C1 segment of cervical spinal cord (tissue), 14 donors: ENCODE measurements around the gene BCAS3.

ENCODE experiments used
- DNase-seq, 14 donors: peaks; one replicate each; lab custom pipeline; 2025; lab: John Stamatoyannopoulos, UW

The BCAS3 gene

DNA sequence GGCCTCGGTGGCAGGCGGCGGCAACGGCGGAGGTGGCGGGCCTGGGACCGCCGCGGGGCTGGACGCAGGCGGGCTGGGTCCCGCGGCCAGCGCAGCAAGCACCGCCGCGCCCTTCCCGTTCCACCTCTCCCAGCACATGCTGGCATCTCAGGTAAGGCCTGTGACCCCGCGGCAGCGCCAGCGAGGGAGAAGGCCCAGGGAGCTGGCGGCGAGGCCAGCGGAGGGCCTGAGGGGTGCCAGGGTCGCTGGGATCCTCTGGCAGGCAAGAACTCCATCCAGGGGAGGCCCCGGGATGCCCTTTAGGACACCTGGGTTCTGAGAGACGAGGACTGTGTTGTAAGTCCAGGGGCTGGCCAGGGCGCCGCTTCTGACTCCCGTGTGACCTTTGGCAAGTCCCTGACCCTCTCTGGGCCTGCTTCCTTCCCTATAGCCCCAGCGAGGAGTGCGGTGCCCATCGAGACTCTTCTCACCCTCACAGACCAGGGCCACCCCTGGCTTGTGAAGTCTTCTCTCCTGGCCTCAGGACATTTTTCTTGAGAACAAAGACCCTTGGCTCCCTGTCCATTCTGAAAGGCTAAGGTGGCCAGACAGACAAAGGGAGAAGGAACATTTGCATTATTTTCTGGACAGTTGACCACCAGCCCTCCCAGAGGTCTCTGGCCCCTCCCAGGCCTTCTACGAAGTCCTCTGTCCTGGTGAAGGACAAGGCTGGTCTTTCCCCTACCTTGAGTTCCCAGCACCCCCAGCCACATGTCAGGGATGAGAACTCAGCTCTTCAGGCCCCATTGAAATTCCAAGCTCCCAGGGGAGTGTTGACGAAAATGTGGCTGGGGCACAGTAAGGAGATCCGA, 728.3 kb downstream of the BCAS3 start:
- DNase-seq, result no peak

DNA sequence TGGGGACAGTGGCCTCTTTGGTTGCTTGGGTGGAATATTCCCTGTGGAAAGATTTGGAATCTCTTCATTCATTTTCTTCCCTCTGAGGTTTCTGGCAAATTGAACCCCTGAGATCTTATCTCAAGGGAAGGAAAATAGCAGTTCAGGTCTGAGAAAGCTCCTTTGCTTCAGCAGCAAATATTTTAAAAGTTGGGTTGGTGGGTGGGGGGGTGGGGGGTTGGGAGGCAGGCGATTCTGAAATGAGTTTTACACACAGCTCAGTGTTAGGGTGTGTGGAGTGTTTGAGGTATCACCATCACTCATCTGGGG, 728.8 kb downstream of the BCAS3 start:
- no peak for DNase-seq

DNA sequence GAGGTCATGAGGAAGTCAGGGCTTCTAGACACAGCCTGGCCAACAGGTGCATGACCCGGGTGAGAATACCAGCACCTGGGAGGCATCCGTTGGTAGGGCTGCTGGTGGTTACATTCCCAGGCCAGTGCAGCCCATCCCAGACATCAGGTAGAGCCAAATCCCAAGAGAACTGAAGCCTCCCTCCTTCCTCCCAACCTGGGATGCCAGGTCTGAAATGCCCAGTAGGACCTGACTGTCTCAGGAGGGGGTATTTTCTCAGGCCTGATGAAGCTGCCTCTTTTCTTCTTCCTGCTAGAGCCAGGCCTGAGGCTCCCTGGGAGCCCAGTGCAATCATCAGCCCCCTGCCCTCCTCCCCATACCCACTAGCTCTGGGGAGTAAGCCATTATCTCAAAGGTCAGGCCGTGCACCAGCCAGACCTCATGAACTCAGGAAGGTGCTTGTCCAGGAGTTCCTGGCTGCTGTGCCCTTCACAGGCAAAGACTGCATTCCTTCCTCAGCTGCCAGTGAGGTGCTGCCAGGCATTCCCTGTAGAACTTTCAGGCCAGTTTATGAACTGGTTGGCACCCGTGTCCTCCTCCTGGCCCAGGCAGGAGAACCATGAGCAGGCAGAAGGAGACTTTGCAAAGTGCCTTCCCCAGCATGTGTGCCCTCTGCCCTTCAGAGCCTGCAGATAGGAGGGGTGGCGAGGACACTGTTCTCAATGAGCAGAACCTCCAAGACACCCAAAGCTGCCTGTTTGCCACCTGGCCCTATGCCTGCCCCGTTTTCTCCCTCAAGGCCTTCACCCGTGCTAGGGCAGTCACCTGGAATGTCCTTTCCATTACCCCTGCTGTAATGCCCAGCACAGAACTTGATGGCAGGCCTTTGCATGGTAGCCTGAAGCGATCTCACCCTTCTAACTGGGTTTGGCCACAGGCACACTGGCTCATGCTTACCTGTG, 729.6 kb downstream of the BCAS3 start:
- no peak for DNase-seq

DNA sequence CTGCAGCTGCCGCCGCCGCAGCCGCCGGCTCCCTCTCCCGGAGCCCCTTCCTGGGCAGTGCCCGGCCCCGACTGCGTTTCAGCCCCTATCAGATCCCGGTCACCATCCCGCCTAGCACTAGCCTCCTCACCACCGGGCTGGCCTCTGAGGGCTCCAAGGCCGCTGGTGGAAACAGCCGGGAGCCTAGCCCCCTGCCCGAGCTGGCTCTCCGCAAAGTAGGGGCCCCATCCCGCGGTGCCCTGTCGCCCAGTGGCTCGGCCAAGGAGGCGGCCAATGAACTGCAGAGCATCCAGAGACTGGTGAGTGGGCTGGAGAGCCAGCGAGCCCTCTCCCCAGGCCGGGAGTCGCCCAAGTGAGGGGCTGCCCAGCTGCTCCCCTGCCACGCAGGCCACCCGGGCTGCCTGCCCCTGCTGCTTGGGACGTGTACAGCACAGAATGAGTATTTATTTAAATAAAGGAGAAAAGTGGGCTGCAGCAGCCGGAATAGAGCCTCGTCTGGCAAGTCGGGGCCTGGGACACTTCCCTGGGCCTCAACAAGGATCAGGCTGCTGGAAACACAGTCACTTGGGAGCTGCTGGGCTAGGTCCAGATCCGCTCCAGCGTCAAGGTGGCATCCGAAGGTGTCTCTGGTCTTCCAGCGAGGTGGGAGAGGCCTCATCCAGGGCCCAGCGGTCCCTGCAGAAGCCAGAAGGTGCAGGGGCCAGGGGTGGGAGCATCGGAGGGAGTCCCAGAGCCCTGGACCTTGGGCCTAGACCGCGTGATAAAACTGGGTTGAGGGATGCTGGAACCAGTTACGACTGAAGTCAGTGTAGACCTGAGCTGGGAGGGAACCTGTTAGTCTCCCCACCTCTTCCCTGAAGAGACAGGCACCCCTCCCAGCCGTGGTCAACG, 730.7 kb downstream of the BCAS3 start:
- DNase-seq, result no peak

DNA sequence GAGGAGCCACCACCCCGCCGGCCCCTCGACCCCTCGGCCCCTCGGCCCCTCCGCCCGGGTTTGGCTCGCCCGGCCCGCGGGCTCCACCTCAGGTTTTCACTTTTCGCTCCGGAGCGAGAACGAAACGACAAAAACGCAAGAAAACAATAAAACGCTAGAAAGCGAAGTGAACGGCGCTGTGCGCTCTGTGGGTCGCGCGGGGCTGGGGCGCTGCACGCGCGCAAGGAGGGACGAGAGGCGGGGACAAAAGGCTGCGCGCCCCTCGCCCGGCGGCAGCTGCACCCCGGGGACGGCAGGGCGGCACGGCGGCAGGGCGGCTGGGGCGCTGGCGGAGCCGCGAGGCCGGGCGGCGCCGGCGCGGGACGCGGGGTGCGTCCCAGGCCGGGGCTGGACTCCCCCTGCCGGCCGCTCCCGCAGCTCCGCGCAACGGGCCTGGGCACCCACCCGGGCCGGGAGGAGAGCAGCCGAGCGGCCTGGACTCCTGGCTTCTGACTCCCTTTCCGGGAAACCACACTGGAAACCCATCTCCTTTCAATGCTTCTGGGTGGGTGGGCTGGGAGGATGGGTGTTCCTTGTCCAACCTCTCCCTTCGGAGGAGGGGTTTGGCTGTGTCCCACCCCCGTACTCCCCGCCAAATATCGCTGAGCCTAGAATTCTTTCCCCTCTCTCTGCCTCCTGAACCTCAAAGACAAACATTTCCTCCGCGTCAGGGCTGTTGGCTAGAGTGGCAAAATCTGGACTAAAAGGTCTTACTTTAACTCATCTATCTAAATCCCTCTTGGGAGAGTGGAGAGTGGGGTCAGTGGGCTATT, 731.9 kb downstream of the BCAS3 start:
- DNase-seq, result peak in 7 of 14 donors; percentile 10 to 53 (median 25)

DNA sequence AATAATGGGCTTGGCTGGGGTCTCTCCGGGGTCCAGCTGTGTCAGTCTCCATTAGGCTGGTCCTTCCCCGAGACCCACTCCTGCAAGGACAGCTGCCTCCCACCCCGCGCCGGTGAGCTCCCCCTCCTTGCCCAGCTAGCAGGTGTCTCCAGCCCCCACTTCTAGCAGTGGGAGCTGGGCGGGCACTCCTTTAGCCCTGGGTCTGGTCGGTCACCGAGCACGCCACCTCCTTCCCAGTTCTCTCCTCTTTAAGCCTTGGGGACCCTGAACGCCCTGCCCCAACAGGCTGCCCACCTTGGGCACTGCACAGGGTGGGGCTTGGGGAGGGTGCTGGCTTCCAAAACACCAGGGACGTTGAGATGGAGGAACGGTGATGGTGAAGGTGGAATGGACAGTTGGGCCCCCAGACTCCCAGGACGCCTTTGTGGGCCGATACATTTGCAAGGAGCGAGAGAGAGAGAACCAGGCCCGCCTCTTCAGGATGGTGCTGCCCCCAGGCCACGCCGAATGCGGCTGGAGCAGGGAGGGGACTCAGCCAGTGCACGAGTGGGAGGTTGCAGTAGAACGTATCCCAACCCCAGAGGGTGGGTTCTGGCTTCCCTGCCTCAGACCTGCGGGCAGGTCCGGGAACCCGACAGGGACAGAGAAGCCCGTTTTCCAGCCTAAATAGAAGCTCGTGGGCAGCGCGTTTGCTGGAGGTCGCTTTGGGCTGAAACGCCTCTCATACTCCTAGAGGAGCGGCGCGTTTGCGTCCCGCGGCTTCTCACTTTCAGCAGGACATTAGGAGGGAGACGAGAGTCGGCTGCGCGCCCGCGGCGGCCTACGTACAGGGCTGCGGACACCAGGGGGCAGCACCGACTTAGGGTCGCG, 732.7 kb downstream of the BCAS3 start:
- peak in 10 of 14 donors; percentile 11 to 76 (median 42) for DNase-seq

DNA sequence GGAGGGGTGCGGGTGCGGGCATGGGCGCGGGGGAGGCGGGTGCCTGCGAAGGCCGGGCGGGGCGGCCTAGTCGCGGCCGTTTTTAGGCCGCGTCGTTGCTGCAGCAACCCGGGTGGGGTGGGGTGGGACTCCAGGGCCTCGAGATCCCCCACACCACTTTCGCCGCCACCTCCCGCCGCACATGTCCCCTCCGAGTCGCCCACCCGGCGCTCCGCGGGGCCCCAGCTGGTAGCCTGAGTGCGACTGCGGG, 733.3 kb downstream of the BCAS3 start:
- DNase-seq, result peak in 1 of 14 donors; percentile 72

DNA sequence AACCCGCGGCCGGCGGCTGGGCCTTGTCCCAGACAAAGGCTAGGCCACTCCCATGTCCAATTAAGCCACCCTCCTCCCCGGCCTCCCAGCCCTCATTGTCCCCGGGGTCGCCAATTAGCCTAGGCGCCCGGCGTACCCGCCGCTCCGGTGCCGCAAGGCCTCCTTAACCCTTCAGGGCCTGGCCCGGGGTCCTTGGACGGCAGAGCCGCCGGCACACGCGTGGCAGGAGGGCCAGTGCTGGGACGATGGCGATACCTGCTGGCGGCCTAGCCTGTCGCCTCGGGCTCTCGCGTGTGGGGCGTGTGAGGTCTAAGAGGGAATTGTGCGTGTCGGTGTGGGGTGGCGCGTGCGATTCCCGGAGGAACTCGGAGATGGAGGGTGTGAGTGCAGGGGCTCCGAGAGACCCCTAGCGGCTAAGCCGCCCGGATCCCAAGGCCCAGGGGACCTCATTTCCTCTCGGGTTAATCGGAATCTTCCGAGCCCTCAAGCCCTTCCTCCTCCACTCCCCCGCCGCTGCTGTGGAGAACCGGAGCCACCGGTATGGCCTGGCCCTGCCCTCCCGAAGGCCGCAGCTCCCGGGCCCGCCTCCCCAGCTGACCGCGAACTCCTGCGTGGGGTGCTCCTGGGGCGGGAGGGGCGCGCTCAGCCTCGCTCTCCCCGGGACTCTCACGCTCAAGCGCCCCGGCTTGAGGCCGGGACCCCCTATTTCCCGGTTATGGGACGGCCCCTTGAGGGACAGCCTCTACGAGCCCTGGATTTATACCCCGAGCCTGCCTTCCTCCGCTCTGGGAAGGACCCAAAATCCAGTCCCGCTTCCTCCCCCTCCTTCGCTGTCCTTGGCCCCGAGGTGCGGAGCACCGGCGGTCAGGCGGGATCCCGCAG, 733.9 kb downstream of the BCAS3 start:
- DNase-seq, result peak in 4 of 14 donors; percentile 35 to 62 (median 48)

DNA sequence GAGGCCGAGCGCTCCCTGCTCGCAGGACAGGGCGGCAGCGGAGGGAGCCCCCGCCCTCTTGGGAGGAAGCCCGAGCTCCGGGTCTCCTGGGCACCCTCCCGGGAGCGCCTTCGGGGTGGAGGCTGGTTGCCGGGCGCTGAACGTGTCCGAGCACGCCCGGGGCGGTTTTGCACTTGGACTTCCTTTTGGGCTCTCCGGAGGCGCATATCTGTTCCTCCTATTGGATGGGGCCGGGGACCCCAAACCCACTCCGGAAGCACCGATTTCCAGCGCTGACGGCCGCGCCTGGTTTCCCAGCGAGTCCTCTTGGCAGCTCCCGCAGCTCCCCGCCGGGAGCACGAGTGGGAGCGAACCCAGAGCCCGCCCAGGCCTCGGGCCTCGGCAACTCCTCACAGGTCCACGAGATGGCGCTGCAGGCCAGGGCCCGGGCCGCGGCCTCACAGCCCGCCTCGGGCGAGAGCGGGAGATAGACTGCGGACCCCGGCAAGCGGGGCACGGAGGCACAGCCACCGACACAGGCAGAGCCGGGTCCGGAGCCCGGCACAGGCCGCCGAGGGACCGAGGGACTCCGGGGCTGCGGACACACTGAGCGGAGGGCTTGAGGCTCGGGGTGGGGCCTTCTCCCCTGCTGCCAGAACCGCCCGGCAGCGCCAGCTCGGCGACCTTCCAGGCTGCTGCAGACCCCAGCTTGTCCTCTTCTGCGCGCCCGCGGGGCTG, 734.6 kb downstream of the BCAS3 start:
- DNase-seq, result peak in 12 of 14 donors; percentile 22 to 86 (median 72)

DNA sequence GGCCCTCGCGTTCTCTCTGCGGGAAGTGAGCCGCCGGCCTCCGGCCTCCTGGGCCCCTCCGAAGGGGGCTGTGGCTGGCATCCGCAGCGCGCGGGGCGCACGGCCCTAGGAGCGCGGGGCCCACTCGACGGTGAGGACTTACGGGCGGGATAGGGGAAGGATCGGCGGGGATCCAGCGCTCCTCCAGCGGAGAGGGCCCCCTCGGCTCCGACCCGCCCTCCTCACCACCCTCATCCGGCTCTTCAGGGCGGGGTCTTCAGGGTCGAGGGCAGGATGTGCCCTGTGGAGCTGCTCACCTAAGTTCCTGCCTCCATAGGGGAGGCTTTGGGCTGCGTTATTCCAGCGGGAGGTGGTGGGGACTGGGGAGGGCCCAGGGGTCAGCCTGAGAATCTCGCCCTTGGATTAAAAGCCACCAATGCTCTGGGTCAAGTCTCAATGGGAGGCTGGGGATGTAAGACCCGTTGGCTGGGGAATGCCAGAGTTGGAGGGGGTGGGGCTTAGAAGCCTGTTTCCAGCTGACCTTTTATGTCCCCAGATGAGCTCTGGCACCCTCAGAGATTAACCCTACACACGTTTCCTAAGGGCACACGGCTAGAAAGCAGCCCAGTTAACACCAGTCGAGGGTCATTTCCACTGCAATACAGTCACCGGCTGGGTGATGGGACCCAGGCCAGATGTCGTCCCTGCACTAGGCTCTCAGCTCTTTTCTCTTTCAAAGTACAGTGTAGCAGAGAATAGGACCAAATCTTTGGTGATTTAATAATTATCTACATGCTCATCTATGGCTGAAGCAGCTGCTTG, 735.4 kb downstream of the BCAS3 start:
- no peak for DNase-seq

DNA sequence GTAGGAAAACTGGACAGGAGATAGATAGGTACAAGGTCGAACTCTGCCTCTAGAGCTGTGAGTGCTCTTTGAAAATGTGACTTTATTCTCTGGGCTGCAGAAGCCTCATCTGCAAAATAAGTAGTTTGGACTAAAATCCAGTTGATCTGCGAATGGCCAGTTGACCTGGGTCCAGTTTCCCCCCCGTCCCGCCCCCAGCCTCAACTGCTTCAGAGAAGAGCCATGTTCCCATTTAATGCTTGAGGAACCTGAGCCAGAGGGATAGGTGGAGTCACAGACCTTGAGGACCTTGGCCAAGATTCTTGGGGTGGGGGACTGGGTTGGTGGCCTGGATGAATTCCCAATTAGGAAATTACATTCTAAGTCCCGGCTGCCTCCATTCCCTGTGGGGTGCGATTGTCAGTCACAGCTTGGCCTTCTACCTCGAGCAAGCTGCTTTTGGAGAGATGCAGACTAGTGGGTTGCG, 736.0 kb downstream of the BCAS3 start:
- DNase-seq, result no peak

DNA sequence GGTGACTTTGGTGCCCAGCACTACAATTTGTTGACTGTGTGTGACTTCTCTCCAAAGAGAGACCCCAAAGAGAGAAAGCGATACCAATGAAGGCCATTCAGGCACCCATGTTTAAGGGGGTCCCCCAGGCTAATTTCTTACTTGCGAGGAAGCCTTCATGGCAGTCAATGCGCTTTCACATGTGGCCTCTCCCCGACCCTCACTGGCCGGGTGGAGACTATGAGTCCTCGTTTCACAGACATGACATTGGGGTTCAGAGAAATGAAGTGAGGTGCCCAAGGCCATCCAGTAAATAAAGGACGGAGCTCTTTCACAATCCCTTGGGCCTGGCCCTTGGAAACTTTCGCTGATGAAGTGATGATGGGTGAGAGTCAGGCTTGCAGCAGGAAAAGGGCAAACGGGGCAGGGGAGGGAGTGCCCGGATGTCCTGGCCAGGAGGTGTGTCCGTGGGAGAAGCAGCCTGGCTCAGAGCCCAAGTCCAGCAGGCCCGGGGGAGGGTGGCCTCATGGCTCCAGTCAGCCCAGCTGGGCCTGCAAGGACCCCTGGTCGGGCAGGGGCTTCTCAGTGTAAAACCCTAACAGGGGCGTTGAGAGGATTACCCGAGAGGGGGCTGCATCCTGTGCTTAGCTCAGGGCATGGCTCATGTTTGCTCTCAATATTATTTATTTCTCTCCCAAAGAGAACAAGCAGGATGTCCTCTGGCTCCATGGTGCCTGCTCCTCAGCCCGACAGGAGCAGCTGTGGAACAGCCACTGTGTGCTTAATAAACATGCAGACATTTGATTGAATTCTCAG, 736.7 kb downstream of the BCAS3 start:
- no peak for DNase-seq

DNA sequence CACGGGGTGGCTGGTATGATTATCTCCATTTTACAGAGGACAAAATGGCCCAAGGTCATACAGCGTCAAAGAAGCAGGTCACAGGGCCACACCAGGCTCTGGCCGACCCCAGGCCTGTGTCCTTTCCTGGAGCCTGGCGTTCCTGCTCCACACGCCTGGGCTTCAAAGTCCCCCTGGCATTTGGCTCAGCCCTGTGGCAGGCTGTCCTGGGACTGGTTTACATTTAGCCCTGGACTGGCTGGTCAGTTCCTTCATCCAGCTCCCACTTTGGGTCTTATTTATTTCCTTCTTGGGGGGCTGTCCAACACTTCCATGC, 737.2 kb downstream of the BCAS3 start:
- DNase-seq, result no peak

DNA sequence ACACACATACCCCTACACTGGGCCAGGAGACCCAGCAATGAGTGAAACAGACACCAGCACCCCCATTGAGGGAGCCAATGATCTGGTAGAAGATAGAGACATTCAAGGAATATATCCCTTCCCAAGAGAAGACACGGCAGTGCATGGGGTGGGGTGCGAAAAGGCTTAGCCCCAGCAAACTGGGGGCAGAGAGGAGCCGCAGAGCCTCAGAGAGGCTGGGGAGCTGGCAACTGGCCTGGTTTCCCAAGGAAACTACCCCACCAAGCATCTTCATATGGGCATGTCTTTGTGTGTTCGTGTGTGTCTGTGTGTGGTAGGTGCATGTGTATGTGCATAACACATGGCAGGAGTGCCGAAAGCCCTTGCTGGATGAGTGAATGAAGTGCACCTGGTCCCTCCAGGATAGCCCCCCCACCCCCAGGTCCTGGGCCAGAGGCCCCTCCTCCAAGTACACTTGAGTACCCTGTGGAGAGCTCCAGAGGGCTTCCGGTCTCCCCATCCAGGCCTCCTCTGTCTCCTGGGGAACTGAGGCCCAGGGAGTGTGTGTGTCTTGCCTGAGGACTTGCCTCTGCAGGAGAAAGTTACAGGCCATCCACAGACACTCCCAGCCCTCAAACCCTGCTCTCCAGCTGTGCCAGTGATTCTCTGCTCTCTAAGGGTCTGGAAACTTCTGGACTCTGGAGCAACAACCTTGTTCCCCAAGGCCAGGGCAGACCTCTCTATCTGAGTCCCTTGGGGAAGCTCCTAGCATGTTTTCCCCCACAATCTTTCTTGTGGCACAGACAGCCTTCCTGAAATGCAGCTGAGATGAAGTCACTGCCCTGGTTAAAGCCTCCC, 737.9 kb downstream of the BCAS3 start:
- no peak for DNase-seq

DNA sequence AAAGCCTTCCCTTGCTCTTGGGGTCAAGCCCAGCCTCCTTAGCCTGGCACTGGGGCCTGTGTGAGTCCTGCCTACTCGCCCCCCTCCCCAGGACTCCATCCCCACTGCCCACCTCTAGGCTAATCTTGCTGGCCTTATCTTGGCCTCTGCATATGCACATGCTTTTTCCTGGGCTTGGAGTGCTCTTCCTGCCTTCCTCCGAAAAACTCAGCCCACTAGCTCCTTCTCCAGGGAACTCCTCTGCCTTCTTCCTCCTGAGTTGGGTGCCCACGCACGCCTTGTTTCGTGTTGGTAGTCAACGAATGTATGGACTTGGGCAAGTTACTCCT, 738.5 kb downstream of the BCAS3 start:
- no peak for DNase-seq
